Stimulated activated CD4-positive, alpha-beta T cell treated with anti-CD3 and anti-CD28 coated beads, Interleukin-2, amount 100 ng/mL, for 4 hours (primary cell): ENCODE results near the gene CUBN.

Source experiments
- DNase-seq: peaks from one replicate; pipeline ENCODE4 v3.0.0-alpha.2; 2020; ENCODE audit warnings: low read depth

The CUBN gene

GRCh38 chr10:16820421-16820820, 309.2 kb downstream of the CUBN start:
- DNase-seq, result no peak

- DNase-seq, result no peak
These were observed 309.6 kb downstream of the CUBN start for GRCh38 chr10:16820018-16820417.

GRCh38 chr10:16819436-16819835, 310.2 kb downstream of the CUBN start:
- no peak for DNase-seq

- DNase-seq, result no peak
These were observed 310.6 kb downstream of the CUBN start for GRCh38 chr10:16819026-16819425.

GRCh38 chr10:16817125-16818019, 312.2 kb downstream of the CUBN start, which contains the start of gene RSU1:
Gene RSU1, minus strand, starts transcription at chr10:16817424. Its CDS starts 343 bp downstream, at chr10:16817081.
- peak; percentile 100 for DNase-seq

- no peak for DNase-seq
These were observed 312.8 kb downstream of the CUBN start for GRCh38 chr10:16816830-16817124.

GRCh38 chr10:16816171-16816570, 313.4 kb downstream of the CUBN start:
- DNase-seq, result no peak

- DNase-seq, result no peak
These were observed 315.6 kb downstream of the CUBN start for GRCh38 chr10:16814012-16814411.

GRCh38 chr10:16812676-16813075, 316.9 kb downstream of the CUBN start:
- no peak for DNase-seq

GRCh38 chr10:16811765-16812164, 317.8 kb downstream of the CUBN start:
- DNase-seq, result no peak

GRCh38 chr10:16811292-16811691, 318.3 kb downstream of the CUBN start:
- DNase-seq, result no peak

- peak; percentile 24 for DNase-seq
These were observed 320.4 kb downstream of the CUBN start for GRCh38 chr10:16809074-16809718.

GRCh38 chr10:16804123-16804522, 325.5 kb downstream of the CUBN start:
- DNase-seq, result no peak

GRCh38 chr10:16803464-16803863, 326.1 kb downstream of the CUBN start:
- DNase-seq, result no peak

- no peak for DNase-seq
These were observed 330.0 kb downstream of the CUBN start for GRCh38 chr10:16799621-16800020.

GRCh38 chr10:16798571-16798970, 331.0 kb downstream of the CUBN start:
- no peak for DNase-seq

- no peak for DNase-seq
These were observed 334.1 kb downstream of the CUBN start for GRCh38 chr10:16795410-16796073.

GRCh38 chr10:16794005-16794404, 335.6 kb downstream of the CUBN start:
- no peak for DNase-seq

- no peak for DNase-seq
These were observed 336.9 kb downstream of the CUBN start for GRCh38 chr10:16792675-16793074.

GRCh38 chr10:16789765-16790164, 339.8 kb downstream of the CUBN start:
- no peak for DNase-seq

- no peak for DNase-seq
These were observed 340.4 kb downstream of the CUBN start for GRCh38 chr10:16789261-16789660.

GRCh38 chr10:16788778-16789177, 340.8 kb downstream of the CUBN start:
- no peak for DNase-seq

- no peak for DNase-seq
These were observed 341.5 kb downstream of the CUBN start for GRCh38 chr10:16788125-16788524.
